Measurements from ENCODE around the gene CCDC18. TPM values are rescaled to one million over a fixed set of nuclear protein-coding genes. Genes with fewer than 3 reads are reported as not detected.

CCDC18 gene
- total and polyA plus RNA-seq, 8 donors: 0.95 to 1.7 (median 1.2) TPM

GRCh38 chr1:93148001-93148400 is 32.5 kb upstream of the CCDC18 start:
- FAIRE-seq (no peak), ATAC-seq (peak in 1 of 4 donors; percentile 55), DNase-seq (no peak)
- Histone ChIP-seq H3K36me3 (no peaks in the 10 kb centered on the region), H3K4me1 (no peaks in the 10 kb centered on the region), H3K4me3 (no peak overlapping the region), H3K27me3 (no peaks in the 10 kb centered on the region), H3K9me3 (no peaks in the 10 kb centered on the region), H3K27ac (no peak overlapping the region)
- no peak for TF ChIP-seq CTCF (IDR thresholded peaks at IDR 0.05)
- WGBS, 2 donors: 26 to 28% methylated on average over 7 of the region's 7 CpGs
- intact Hi-C loops (cut with DNase I): no loop called here

GRCh38 chr1:93150729-93151128 is 29.8 kb upstream of the CCDC18 start:
- H3K9me3 ChIP-seq: no peaks in the 10 kb centered on the region
- no peak overlapping the region for H3K27ac ChIP-seq
- DNase-seq (no peak), FAIRE-seq (no peak), ATAC-seq (no peak)
- H3K4me1 ChIP-seq: no peaks in the 10 kb centered on the region
- no peaks in the 10 kb centered on the region for H3K27me3 ChIP-seq
- WGBS, 2 donors: 26 to 29% methylated on average over 1 of the region's 1 CpG
- no peak overlapping the region for H3K4me3 ChIP-seq
- intact Hi-C loops (cut with DNase I): no loop called here
- no peak for TF ChIP-seq CTCF (IDR thresholded peaks at IDR 0.05)
- no peaks in the 10 kb centered on the region for H3K36me3 ChIP-seq

GRCh38 chr1:93151474-93151873 is 29.1 kb upstream of the CCDC18 start:
- H3K27me3 ChIP-seq: no peaks in the 10 kb centered on the region
- H3K36me3 ChIP-seq: no peaks in the 10 kb centered on the region
- H3K9me3 ChIP-seq: no peaks in the 10 kb centered on the region
- H3K27ac ChIP-seq: no peak overlapping the region
- H3K4me3 ChIP-seq: no peak overlapping the region
- no peak for DNase-seq
- no peak for ATAC-seq
- intact Hi-C loops (cut with DNase I): no loop called here
- no peaks in the 10 kb centered on the region for H3K4me1 ChIP-seq
- FAIRE-seq: no peak
- no peak for TF ChIP-seq CTCF (IDR thresholded peaks at IDR 0.05)

- no peak for ATAC-seq
- Histone ChIP-seq H3K4me1 (no peaks in the 10 kb centered on the region), H3K9me3 (no peaks in the 10 kb centered on the region), H3K27ac (no peak overlapping the region), H3K36me3 (no peaks in the 10 kb centered on the region), H3K4me3 (no peak overlapping the region), H3K27me3 (no peaks in the 10 kb centered on the region)
- 84 to 92% methylated on average over 2 of the region's 2 CpGs for WGBS, 2 donors
- intact Hi-C loops (cut with DNase I): no loop called here
- no peak for DNase-seq
- no peak for TF ChIP-seq CTCF (IDR thresholded peaks at IDR 0.05)
- FAIRE-seq: no peak
Measured at GRCh38 chr1:93152835-93153234, 27.7 kb upstream of the CCDC18 start.

- DNase-seq (no peak), ATAC-seq (no peak), FAIRE-seq (no peak)
- Histone ChIP-seq H3K4me1 (no peaks in the 10 kb centered on the region), H3K36me3 (peaks cover 0 to 13% (median 4%) of the 10 kb centered on the region in 3 donors), H3K9me3 (no peaks in the 10 kb centered on the region), H3K27me3 (no peaks in the 10 kb centered on the region), H3K27ac (no peak overlapping the region), H3K4me3 (no peak overlapping the region)
- intact Hi-C loops (cut with DNase I): no loop called here
- TF ChIP-seq CTCF (IDR thresholded peaks at IDR 0.05): no peak
Measured at GRCh38 chr1:93154898-93155297, 25.6 kb upstream of the CCDC18 start.
